Activated CD4-positive, CD25-positive, alpha-beta regulatory T cell (primary cell): ENCODE data around the gene CDH23.

Experiments used
- DNase-seq, 4 experiments: peaks; one replicate each; lab custom pipeline; 2025; lab: John Stamatoyannopoulos, UW

CDH23 gene

DNA sequence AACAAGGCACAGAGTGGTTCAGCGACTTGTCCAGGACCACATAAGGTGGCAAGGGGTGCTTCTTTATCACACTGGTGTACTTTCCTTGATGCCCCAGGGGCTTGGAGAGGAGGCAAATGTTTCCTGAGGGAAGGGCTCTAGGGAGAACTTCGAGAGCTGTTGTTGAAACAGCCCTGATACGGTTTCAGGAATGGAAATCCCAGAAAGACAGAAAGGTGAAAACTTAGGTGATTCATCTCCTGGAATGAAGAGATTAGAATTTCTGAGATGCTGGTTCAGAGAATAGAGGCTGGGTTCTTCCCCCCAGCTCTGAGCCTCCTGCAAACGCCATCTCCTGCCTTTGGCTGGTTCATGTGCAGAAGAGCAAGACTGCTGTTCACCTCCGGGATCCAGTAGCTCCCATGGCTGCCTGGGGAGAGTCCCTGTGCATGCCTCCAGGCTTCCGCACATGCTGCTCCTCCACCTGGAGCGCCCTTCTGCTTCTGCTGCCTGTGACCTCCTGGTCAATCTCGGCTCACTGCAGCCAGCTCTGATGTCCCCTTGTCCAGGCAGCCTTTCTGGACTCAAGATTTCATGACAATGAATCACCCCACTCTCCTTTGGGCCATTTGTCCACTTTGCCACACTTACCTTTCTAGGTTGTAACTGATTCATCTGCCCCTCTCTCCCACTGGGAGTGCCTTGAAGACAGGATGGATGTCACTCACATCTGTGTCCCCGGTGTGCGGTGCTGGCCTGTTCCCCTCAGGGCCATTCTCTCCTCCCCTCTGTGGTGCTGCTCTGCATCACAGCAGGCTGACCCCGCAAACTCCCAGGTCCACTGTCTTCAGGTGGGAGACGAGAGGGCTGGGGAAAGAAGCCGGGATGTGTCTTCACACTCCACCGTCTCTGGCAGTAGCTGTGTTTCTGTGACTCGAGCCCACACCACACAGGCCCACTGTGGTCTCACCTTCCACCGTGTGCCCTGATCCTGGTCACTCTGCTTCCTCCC lies 3.6 kb upstream of the CDH23 start:
- DNase-seq: no peak

DNA sequence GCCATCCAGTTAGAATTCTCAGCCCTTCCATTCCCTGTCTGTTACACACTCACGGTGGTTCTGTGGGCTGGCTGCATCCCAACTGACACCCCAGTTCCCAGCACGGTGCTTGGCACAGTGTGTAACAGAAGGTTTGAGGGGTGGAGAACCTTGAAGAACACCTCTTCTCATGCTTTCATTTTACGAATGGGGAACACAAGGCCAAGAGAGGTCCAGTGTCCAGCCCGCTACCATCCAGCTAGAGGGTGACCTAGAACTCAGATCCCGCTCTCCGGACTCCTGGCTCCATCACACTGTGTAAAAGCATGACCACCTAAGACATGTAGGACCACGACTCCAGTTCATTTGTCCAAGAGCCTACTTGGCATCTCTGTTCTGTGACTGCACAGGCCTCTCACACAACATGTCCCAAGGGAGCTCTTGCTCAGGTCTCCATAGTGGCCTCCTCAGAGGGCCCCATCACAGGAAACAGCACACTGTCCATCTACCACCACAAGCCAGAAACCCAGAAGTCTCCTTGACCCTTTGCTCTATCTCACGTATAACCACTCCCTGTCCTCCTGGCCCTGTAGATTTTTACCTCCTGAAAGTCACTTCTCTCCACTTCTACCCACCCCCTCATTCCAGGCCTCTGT lies 2.8 kb upstream of the CDH23 start:
- DNase-seq: no peak

DNA sequence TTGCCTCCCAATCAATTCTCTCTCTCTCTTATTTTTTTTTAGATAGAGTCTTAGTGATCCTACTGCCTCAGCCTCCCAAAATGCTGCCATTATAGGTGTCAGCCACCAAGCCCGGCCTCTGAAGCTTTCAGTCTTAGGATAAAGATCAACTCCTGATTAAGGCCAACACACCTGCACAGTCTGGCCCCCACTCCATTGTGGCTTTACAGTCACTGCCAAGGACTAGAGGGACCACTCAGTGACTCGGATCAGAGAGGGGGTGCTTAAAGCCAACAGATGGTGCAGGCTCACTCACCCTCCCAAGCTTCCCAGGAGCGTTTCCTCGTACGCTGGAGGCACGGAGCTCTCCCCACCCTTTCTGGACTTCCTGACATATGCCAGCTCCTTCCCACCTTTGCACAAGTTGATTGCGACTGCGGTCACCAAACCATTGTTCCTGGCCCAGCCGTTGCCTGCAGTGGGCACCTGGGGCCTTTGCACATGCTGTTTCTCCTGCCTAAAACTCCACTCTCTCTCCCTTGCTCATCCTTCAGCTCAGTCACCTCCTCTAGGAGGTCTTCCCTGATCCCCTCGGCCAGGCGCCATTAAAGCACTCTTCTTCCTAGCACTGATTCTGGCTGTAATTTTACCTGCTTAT lies 1.7 kb upstream of the CDH23 start:
- DNase-seq: no peak

DNA sequence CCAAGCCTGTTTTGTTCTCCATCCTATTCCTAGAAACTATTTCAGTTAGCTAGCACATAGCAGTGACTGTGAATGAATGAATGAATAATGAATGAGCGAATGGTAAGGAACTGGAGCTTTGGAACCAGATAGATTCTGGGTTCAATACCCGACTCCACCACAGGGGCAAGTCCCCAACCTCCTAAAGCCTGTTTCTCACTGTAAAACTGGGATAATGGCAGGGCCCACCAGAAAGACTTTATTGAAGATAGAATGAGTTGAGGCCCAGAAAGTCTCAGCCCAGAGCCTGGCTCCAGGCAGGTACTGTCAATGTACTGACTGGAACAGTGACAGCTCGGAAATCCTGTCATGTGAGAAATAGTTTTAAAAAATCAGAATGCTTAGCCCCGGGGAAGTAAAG lies 1.1 kb upstream of the CDH23 start:
- DNase-seq: no peak

DNA sequence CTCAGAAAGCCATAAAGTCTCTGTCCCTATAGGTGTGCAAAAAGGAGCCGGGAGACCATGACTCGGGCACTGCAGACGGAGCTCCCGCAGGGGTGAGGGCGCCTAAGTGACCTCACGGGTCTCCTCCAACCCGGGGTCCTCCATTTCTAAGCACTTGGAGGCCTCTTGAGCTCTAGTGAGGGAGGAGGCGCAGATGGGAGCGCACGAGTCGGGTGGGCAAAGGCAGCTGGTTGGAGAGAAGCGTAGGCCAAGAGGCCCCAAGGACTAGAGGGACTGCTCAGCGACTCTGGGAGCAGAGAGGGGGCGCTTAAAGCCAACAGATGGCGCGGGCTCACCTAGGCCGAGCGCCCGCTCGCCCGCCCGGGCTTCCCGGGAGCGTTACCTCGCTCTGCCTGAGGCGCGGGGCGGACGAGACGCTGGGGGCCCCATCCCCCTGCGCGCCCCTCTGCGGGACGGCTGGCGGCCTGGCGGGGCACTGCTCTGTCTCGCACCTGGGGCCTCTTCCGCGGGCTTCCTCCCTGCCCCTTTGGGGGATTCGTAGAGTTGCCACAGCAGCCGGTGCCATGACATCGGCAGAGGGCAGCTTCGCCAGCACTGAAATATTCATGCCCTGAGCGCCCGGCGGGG lies 523 bp upstream of the CDH23 start:
- no peak for DNase-seq

DNA sequence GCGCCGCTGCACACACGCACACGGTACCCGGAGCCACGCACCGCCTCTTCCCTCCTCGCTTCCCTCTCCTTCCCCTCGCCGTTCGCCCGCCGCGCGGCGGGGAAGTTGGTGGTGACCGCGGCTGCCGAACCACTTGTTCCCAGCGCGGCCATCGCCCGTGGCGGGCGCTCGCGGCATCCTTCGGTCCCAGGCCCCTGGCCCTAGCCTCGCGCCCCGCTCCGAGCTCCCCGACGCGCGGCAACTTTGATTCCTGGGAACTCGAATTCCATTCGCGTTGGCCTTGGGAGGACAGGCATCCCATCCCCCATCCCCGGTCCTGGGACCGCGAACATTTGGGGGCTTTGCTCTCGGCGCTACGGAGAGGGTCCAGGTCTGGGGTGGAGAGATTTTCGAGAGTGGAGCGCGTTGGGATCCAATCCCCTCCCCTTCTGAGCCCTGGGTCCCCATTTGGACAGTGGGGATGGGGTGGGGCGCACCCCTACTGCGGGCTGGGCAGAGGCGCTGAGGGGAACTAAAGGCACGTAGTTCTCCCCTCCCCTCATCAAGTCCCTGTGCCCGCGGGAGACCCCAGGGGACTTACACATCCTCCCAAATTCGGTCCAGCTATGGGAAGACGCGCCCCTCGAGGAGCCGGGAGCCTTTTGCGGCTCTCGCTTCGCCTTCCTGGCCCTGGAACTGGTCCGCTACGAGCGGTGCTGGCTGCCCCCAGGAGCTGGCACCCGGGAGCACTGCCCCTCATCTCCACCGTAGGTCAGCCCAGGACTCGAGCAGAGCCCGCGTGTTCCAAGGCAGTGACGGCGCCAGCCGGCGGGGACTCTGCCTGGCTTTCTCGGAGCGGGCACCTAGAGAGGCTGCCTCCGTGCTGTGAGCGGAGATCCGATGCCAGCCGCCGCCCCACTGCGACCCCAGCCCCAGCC lies 834 bp downstream of the CDH23 start:
- no peak for DNase-seq

DNA sequence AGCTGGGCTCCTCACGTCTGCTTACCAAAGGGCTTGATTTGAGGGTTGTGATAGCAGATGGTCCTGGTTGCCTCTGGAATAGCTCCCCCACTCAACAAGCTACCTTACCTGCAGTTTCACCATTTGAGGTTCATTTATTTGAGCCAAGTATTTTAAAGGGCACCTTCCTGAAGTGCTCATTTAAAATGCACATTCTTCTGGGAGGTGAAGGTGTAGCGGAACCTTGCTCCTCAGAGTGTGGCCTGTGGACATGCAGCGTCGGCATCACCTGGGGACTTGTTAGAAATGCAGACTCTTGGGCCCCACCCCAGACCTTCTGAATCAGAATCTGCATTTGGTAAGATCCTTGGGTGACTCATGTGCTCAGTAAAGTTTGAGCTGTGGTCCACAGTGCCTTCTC lies 2.3 kb downstream of the CDH23 start:
- no peak for DNase-seq

DNA sequence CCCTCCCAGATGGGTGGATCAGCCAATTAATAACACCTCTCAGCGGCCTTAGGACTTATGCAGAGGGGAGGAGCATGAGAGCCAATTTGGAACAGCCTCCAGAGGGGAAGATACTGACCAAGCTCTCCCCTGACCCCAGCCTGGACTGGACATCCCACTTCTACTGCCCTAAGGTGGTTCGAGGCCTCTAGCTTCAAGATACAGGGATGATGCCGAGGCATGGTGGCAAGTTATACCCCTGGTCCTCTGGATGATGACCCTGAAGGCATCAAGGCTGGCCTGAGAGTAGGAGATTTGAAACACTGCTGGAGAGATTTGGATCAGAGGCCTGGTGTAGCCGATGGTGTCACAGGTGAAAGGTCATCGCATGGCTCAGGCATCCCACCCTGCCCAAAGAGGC lies 3.2 kb downstream of the CDH23 start:
- DNase-seq: no peak

DNA sequence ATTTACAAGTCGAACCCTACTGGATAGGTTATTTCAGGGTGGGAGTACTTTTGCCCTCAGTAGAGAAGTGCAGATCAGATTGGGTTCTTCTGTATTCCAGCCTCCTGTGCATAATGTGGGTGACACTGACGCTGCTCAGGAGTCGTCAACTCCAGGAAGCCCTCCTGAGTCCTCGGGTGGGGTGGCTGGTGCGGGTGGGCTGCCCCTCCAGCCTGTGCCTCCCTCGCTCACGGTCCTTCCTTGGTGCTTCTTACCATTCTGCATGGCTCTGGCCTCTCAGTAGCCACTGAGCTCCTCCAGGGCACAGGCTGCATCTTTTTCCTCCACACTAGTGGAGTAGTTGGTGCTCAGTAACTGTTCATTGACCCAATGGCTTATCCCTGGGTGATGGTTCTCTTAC lies 4.3 kb downstream of the CDH23 start:
- DNase-seq: no peak

DNA sequence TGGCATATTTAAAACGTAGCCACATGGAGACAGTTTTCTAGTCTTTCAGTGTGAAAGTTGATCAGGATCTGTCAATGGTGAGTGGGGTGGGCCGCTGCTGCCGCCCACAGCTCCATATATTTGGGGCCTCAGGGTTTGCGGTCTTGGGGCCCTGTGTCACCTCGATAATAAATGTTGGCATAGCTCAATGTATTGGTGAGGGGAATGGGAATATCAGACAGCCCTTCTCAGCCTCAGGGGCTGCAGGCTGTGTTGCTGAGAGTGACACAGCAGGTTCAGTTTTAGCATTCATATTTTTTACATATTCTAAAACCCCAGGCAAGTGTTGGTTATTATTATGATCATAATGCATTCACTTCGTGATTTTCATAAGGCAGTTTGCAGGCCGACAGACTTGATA lies 5.3 kb downstream of the CDH23 start:
- no peak for DNase-seq

DNA sequence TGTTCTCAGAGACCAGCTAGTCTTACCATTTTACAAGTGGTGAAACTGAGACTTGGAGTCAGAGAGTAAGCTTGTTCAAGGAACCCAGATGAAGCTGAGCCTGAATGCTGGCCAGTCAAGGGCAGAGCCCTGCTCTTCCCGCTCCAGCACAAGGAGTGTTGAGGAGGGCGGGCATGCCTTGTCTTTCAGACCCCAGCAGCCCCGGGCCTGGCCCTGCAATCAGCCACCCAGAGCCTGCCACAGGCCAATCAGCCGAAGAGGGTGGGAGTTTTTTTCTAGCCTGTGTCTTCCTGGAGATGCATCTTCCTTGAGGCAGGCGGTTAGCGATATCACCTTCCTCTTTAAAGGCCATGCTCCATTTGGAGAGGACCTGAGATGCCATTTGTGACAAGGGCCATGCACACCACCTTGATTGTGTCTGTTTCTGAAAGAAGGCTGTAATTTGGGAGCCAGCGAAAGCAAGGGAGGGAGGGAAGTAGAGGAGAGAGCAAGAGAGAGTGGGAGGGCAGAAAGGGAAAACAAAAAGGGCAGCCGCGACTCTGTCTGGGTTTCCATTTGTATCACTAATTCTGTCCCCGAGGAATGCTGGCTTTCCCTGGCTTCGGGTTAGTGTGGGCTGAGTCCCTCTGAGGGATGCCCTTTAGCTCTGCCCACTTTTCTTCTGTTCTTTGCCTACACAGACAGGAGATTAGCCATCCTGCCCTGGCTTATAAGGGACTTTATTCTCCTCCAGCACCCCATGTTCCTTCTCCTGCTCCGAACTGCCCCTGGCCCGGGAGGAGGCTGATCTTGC lies 8.0 kb downstream of the CDH23 start:
- no peak for DNase-seq

DNA sequence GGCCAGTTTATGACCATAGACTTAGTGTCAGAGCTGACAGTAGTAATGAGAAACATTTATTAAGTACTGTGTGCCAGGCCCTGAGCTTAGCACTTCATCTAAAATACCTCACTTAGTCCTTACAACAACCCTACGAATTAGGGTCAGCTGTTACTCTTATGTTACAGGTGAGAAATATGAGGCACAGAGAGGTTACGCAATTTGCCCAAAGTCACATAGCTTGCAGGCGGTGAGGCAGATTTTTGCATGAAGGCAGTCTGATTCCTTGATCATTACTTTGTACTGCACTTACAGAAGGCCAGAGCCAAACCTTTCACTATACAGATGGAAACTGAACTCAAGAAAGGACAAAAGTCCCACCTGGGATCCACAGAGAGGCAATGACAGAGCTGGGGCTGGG lies 10.2 kb downstream of the CDH23 start:
- DNase-seq: no peak

DNA sequence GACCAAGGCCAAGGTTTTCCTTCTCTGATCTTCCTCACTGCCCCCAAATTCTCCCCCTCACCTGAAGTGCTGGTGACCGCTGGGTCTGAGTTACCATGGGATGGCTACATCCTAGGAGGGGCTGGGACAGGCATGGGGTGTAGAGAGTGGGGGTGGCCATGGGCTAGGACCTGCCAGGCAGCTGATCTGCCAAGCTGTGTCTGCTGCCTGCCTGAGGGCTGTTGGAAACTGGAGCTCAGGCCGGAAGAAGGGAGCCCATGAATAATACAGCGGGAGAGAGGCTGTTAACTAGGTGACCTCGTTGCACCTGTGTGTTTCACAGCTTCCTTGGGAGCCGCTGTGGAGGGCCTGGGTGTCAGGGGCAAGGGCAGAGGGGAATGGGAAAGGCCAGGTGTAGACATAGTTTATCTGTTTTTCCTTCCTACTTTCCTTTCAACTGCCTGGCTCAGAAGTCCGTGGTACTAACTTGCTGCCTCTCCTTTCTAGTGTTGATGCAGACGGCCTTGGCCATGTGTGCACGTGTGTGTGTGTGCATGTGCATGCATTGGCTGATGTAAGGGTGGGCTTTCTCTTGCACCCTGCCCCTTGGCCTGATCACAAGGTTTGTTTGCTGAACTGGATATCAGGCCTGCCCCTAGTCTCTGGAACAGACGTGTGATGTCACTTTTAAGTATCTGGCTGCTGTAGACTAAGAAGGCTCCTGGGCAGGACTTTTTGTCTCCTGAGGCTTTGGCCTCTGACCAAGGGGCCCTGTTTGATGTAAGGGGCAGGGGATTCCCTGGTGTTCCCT lies 11.9 kb downstream of the CDH23 start:
- DNase-seq: no peak

DNA sequence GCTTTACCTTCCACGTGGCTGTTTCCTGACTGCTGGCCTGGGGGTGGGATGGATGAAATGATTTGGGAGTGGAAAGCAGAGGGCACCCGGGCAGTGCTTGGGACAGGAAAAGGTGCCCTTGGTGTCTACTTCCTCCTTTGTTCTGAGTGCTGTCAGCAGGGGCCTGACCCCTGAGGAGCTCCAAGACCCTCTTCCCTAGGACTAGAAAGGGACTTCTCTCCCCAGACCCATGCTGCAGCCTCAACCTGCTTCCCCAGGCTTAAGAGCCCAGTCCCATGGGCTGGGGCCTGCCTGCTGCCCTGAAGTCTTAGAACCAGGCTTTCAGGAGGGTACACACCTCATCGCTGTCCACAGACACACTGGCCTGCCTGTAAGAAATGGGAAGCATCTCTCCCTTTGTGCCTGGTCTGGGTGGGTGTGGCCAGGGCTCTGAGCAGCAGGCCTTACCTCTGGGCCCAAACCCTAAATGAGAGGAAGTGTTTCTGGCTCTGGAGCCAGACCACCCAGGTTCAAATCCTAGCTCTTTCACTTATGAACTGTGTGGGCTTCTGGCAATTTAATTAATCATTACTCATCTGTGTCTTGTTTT lies 12.9 kb downstream of the CDH23 start:
- no peak for DNase-seq

DNA sequence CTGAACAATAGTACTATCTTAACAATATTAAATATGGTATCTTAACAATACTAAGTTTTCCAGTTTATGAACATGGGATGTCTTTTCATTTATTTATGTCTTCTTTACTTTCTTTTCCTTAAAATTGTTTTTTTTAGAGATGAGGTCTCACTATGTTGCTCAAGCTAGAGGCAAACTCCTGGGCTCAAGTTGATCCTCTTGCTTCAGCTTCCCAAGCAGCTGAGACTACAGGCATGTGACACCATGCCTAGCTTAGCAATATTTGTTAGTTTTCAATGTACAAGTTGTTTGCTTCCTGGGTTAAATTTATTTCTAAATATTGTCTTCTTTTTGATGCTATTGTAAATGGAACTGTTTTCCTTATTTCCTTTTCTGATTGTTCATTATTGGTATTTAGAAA lies 16.9 kb downstream of the CDH23 start:
- no peak for DNase-seq

DNA sequence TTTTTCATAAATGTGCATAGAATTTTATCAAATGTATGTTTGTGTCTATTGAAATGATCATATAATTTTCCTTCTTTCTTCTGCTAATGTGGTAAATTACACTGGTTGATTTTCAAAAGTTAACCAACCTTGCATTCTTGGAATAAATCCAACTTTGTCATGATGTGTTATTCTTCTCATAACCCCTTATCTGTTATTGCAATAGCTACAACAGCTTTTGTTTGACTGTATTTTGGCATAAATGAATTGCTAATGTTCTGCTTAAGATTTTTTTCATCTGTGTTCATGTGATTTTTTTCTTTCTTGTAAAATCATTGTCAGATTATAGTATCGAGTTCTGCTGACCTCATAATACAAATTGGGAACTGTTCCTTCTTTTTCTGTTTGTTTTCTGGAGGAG lies 17.6 kb downstream of the CDH23 start:
- no peak for DNase-seq

DNA sequence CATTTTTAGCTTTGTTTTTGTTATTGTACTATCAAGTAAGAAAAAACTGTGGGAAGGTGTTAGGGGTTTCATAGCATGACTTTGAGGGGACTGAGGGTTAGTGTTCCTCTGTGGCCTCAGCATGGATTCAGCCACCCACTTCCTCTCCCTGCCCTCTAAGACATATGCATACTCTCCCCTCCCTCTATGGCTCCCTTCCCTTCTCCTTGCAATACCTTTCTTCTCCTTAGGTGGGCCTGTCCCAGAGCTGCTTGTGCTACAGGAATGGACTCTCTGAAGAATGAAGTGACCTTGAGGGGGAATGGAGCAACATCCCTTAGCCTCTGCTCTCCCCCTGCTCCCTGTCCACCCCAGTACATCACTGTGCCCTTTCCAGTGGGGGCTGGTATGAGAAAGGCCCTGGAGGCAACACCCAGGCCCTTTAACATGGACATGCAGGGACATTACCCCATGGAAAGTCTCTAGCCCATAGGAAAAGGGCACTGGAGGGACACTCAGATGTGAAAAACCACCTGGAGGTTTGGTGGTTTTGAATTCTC lies 22.4 kb downstream of the CDH23 start:
- no peak for DNase-seq

DNA sequence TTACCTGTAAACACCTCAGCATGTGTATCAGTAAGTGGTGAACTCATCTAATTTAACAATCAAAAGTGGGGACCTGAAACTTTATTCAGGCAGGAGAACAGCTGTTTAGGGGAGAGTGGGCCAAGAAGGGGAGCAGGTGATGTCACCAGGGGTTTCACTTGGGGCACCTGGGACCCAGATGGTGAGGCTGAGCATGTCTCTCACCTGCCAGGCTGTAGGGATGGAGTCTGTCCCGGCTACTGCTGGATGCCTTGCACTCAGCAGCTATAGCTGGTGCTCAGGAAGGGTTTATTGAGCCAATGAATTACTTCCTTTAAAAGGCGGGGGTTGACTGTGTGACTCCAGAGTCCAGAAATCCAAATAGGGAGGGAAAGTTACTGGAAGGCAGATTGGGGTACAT lies 23.0 kb downstream of the CDH23 start:
- no peak for DNase-seq

DNA sequence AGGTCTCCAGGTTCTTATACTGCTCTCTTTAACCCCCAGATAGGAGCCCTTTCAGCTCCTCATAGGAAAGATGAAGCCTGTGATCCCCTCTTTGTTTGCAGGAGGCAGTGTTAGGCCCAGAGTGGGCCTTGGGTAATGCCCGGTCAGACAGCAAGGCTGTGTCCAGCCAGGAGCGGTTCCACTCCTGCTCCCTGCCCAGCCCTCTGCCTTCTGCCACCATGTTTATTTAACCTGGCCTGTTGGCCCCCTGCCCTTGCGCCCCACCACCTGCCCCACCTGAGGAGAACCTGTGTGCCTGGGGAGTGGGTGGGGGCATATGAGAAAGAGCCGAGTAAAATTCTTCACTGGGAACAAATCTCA lies 24.3 kb downstream of the CDH23 start:
- DNase-seq: no peak
